A549 treated with RU486 at 1 μM for 4 hours (cell line): ENCODE measurements around the gene RALY. TPM values are rescaled to one million over a fixed set of nuclear protein-coding genes. Genes with fewer than 3 reads are reported as not detected.

Source experiments
- total RNA-seq: library from RNA; stranded (reverse); fragments of 200-300 nt; extraction: Qiagen RNA extraction; gene quantifications from 5 replicates; pipeline ENCODE4 v1.2.3, GENCODE V29; 2022; ENCODE audit warnings: low read depth

The RALY gene
- total RNA-seq = 121 to 158 TPM (median 157 TPM) in 5 replicates

DNA sequence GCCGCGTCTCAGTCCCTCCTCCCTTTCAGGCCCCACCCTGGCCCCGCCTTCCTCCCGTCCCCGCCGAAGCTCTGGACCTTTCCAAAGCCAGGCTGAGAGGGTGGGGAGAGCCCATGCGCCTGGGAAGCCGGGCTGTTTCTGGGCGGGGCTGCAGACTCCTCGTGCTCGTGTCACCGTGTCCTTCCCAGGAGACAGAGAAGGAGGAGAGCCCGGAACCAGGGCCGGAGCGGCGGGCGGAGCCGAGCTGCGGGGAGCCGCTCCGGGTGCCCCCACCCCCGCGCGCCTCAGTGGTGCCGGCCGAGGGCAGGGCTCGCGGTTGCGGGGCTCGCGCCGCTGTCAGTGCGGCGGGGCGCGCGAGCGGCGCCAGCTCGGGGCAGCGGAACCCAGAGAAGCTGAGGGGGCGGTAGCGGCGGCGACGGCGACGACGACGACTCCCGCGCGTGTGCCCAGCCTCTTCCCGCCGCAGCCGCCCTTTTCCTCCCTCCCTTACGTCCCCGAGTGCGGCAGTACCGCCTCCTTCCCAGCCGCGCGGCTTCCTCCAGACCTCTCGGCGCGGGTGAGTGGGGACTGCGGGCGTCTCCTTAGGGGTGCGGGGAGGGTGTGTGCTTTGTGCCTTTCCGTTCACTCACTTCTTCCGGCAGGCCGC lies at the start of gene RALY:
Gene RALY (plus strand): TSS at position 336 of the 646 bp plus-strand sequence. CDS start 78,164 bp downstream, outside the sequence.

GRCh38 chr20:34111702-34112599 lies 118.2 kb downstream of the RALY start, which contains the start of gene EIF2S2:
Gene EIF2S2 (minus strand): TSS chr20:34112243. CDS start chr20:34112110, 133 bp downstream.

Other genes with a start within 250 kb of the RALY start
- 183 to 211 TPM (median 188 TPM) in 5 replicates for gene CHMP4B, start 182.6 kb upstream of the RALY start, total RNA-seq
- gene EIF2S2, start 118.3 kb downstream of the RALY start, total RNA-seq = 96.0 to 129 TPM (median 104 TPM) in 5 replicates
- not detected in 5 replicates for gene ASIP, start 247.5 kb downstream of the RALY start, total RNA-seq